ENCODE measurements around the gene DGKZ. TPM values are rescaled to one million over a fixed set of nuclear protein-coding genes. Genes with fewer than 3 reads are reported as not detected.

DGKZ gene
- polyA plus RNA-seq, 1 donor = 28.9 TPM

- no peak for DNase-seq
Observed at GRCh38 chr11:46345881-46346484, 1.3 kb upstream of the DGKZ start.

- no peak for DNase-seq
Observed at GRCh38 chr11:46347637-46348311, 511 bp downstream of the DGKZ start.

DNA sequence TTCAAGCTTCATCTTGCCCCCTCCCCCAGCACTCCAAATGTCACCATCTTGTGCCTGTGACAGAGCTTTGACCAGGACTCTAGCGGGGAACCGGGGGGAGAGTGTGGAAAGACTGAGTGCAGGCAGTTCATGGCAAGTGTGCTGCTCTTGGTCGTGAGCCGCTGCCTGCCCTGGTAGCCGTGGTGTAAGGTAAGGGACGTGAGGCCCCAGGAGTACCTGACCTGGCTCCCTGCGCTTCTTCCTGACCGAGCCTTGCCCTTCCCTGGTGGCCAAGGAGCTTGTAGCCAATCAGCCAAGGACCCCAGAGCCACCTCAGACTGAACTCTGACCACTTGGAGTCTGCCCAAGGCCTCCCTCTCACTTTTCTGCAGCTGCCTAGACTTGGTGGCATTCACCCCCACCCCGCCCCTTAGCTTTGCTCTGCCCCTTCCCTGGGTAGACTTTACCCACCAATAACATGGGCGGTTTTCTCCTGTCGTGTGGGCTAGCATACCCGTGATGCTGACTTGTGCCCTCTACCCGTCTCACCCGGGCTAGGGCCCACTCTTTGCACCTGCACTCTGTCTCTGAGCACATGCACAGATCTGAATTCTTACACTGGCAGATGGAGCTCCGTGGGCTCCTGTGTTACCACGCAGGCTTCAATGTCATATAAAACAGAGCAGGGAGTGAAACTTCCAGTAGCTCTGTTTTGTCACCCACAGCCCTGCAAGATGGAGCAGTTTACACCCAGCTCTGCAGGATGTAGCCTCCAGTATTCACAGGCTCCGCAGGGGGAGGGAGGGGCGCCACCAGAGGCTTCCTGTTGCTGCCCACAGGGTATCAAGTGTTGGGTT lies 1.5 kb downstream of the DGKZ start:
- DNase-seq = no peak

- DNase-seq = no peak
Observed at GRCh38 chr11:46350695-46351094, 3.4 kb downstream of the DGKZ start.

DNA sequence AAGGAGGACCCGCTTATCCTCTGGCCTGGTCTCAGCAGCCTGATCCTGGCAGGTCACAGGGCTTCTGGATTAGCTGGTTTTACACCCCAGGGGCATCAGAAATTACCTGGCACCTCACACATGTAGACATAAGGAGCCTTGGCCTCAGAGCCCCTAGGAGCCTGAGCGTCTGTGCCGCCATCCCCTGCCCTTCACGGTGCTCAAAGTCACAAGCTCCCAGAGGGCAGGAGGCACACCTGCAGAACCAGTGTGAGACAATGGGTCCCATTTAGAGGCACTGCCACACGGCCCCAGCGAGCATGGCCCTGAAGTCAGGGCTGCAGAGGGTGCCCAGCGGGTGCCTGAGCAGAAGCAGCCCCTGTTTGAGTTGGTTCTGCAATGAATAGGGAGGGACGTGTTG lies 3.9 kb downstream of the DGKZ start:
- DNase-seq = no peak

DNA sequence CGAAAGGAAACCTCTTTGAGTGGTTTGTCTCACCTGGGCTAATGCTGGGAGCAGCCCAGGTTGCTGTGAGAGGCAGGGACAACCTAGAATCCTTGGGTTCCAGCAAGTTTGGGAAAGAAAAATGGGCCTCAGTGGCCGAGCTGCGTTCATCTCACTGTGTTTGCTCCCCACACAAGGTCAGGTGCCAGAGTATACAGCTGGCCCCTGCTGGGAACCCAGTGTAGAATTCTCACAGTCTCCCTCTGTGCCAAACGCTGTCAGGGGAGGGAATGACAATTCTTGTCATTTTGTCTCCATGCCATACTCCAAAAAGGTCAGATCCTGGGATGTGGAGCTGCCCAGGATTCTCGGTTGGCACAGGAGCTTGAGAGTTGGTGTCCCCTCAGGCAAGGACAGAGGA lies 4.3 kb downstream of the DGKZ start:
- DNase-seq = no peak

DNA sequence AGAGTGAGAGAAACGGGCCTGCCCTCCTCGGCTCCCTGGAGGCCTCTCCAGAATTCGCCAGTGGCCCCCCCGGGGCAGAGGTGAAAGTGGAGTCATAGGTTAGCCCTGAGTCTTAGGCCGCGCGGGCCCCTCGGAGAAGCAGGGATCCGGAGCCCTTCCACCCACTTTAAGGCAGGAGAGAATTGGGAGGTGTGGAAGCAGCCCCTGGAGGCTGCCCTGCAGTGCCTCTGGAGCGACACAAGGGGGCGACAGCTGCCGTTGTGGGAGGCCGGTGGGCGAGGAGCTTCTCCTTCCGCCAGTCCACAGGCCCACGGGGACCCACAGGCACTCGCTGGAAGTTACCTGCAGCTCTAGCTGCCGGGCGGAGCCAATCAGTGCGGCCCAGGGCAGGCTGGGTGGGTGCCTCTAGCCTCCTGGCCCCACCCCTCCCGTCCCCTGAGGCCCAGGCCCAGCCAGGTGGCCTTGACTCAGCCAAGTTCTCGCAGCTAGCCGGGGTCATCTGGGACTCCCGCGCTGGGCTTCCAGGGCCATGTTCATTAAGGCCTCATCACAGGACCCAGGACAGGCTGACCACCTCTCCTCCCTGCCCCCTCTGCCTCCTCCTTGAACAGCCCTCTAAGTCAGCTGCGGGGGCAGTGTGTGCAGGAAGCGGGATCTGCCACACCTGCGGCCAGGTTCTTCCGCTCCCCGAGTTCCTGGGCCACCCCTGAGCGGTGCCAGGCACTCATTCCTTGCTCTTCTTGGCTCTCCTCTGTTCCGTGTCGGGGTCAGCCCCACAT lies 5.0 kb downstream of the DGKZ start:
- DNase-seq = no peak

DNA sequence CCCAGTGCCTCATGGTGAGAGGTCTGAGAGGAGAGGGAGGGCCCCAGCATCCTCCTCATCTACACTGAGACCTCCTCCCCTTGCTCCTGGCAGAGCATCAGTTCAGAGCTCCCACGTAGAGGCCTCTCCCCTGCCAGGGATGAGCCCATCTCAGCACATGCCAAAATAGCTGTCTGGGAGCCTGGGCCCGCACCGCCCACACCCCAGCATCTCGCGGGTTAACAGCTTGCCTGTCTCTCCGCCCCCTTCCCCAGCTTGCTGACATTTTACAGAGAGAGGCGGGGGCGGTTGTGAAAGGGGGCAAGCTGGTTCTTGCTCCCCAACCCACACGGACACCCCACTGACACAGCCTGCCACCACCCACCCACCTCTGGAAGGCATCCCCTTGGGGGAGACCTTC lies 6.4 kb downstream of the DGKZ start:
- no peak for DNase-seq

DNA sequence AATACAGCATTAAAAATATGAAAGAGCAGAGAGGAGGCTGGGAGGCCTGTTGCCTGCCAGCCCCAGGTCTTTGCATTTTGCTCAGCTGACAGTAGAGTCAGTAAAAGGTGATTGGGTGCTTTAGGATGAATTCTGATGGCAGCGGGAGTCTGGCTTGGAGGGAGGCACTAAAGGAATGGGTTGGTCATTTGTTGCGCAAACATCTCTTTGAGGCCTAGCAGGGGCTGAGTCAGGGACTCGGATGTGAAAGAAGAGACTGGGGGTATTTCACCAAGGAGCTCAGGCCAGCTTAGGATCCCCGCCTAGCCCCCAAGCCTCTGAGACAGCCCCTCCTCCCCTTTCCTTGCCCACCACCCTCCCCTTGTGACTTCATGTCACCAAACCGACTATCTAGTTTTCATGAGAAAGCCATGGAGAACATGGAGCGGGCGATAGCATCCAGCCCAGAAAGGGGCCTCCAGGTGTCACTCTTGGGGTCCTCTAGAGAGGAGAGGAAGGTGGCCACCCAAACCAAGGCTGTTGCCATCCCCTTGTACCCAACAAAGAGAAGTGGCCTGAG lies 9.7 kb downstream of the DGKZ start:
- DNase-seq = no peak

DNA sequence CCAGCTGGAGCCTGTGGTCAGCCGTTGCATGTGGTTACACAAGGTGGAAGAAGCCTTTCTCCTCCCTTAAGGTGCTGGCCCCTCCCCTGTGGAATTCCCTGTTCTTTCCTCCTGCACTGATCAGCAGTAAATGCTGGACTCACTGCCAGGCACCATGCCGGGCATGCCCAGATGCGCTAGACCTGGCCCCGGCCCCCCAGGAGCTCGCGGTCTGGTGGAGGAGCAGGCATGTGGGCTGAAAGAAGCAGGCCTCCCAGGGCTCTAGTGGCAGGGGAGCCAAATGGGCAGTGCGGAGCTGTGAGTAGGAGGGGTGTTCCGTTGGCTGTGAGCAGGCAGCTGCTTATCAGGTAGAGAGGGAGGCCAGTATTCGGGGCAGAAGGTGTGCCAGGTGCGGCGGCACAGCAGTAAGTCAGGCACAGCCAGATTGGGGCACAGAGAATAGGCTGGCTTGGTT lies 10.2 kb downstream of the DGKZ start:
- DNase-seq = no peak

- no peak for DNase-seq
Observed at GRCh38 chr11:46359953-46360352, 12.7 kb downstream of the DGKZ start.

- no peak for DNase-seq
Observed at GRCh38 chr11:46360878-46361277, 13.6 kb downstream of the DGKZ start.

GRCh38 chr11:46361283-46362155 lies 14.3 kb downstream of the DGKZ start:
- peak; percentile 61 for DNase-seq

DNA sequence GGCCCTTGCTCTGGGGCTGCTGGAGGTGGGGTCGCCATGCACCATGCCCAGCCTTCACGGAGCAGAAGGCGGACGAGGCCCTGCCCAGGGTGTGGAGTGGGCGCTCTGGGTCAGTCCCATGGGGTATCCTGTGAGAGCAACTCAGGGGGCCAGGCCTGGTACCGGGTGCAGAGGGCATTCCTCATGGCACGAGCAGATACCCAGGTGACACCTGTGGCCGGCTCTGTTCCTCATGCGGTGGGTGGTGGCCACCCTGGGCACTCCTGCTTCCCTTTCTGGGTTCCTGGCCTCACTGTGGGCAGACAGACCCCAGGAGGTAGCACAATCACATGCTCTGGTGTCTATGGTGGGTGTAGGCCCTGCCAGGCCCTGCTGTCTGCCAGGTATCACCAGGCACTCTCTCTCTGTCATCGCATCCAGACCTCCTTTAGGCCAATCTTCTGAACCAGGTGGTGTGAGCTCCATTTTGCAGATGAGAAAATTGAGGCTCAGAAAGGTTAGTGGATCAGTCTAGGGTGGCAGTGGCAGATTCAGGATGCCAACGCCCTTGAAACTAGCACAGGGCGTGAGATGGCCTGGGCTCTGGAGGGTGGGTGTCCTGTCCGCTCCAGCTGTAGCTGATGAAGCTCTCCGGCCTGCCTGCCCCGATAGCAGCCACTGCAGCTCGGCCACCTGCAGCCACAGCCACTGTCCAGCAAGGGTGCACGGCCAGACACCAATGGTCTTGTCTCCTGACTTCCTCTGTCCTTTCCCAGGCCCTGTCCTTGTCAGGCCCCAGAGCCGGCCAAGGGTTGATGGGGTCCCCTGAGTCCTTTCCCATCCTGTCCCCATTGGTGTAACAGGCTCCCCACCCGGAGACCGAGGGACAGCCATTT lies 15.1 kb downstream of the DGKZ start:
- DNase-seq = no peak

DNA sequence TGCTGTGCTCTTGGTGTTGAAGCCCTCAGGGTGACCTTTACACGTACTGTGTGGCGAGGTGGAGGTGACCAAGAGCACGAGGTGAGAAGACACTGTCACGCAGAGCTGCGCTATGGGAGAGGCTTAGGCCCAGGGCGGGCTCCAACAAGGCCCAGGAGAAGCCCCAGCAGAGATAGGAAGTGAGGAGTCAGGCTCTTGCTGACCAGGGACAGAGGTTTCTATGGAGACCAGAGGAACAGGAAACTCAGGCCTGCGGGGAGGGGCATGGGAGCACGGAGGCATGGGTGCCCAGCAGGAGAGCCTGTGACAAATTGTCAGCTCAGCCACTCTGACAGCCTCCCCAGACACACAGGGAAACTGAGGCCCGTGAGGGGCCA lies 15.8 kb downstream of the DGKZ start:
- no peak for DNase-seq

DNA sequence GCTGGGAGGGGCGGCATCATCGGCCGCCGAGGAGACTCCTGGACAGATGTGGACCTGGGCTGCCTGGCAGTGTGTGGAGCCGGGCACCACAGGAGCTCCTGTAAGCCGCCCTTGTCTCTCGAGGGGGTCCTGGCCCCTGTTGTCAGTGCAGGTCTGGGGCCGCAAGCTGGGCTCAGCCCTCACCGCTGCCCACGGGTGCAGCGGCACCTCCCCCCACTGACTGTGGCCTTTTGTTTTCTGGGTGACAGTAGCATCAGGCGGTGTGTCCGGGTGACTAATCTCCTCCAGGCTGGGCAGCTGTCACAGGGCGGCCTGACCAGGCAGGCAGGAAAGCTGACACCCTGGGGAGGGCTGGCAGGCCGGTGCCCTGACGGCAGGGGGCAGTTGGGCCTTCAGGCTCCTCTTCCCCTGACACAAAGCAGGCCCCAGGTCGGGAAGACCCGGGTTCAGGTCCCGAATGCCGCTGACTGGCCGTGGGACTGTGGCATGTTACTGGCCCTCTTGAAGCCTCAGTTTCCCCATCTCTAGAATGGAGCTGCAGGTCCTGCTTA lies 16.3 kb downstream of the DGKZ start:
- no peak for DNase-seq

GRCh38 chr11:46364056-46364455 lies 16.8 kb downstream of the DGKZ start:
- DNase-seq = no peak

DNA sequence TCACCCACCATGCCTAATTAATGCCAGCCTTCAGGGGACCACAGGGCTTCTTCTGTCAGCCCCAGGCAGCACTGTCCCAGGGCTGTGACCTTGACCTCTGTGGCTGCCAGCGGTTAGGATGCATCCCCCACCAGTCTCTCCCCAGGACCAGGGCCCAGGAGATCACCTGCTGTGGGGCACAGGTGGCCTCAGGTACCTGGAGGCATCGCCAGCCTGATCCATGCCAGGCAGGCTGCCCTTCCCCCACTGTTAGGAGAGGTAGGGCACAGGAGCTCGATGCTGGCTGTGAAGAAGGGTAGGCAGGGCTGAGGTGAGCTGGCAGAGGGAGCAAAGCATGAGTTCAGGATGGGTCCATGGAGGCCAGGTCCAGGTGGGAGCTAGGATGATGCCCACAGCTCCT lies 17.5 kb downstream of the DGKZ start:
- DNase-seq = no peak

GRCh38 chr11:46366260-46366659 lies 19.0 kb downstream of the DGKZ start:
- no peak for DNase-seq

DNA sequence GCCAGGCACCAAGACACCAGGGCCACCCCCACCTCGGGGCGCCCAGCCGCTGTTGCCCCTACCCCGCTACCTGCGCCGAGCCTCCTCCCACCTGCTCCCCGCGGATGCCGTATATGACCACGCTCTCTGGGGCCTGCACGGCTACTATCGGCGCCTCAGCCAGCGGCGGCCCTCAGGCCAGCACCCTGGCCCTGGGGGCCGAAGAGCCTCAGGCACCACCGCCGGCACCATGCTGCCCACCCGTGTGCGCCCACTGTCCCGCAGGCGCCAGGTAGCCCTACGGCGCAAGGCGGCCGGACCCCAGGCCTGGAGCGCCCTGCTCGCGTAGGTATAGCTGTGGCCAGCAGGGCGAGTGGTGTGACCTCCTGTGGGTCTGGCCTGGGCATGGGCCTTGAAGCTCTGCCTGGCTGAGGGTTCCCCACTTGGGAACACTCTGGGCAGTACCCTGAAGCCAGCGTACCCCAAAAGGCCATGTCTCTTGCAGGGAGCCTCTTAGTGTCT lies 19.4 kb downstream of the DGKZ start:
- DNase-seq = no peak

Measured in left kidney (tissue), 2 donors.